SK-N-SH (cell line): ENCODE data around the gene NEIL3. TPM values are rescaled to one million over a fixed set of nuclear protein-coding genes. Genes with fewer than 3 reads are reported as not detected.

Experiments used
- CTCF ChIA-PET: fragments of 300-600, 350-600 bp; formaldehyde crosslinking; extraction: SDS; loops from one replicate; lab custom pipeline; 2021; lab: Yijun Ruan, JAX
- POLR2A ChIA-PET: fragments of 350-600 bp; sonication (Branson Sonifier 250); formaldehyde crosslinking; extraction: SDS; loops from one replicate; lab custom pipeline; 2020; ENCODE audit warnings: antibody characterized with exemption, inconsistent platforms; lab: Yijun Ruan, JAX
- DNase-seq: peaks from one replicate; pipeline ENCODE4 v3.0.0; 2012
- H2AFZ ChIP-seq: fragments of 200-600 bp; sonication (generic); 2 replicates; pipeline ENCODE4 v1.8.1; 2016; ENCODE audit warnings: antibody characterized with exemption, mild to moderate bottlenecking, low read depth
- H3F3A ChIP-seq: fragments of 200-600 bp; sonication (generic); replicated peaks from 2 replicates; pipeline ENCODE3; 2016; ENCODE audit warnings: antibody characterized with exemption, mild to moderate bottlenecking; ENCODE audit not compliant: insufficient read depth
- H3K27ac ChIP-seq, 2 experiments: fragments of 200-500 bp in 1 of 2; fragments of 200-600 bp in 1 of 2; sonication (Bioruptor generic) in 1 of 2; sonication (generic), shearing (Covaris generic) in 1 of 2; 2 replicates each; pipeline versions ENCODE4 v1.5.1 to v1.6.1; 2014 to 2016; ENCODE audit warnings: low read depth in 2 of 2, inconsistent platforms in 1 of 2, low read length in 1 of 2, mild to moderate bottlenecking in 1 of 2, mixed read lengths in 1 of 2
- H3K27me3 ChIP-seq: fragments of 200-600 bp; sonication (generic), shearing (Covaris generic); 2 replicates; pipeline ENCODE4 v1.6.1; 2016; ENCODE audit warnings: mixed run types; ENCODE audit not compliant: insufficient read depth
- H3K36me3 ChIP-seq, 2 experiments: fragments of 200-500 bp in 1 of 2; fragments of 200-600 bp in 1 of 2; sonication (Bioruptor generic) in 1 of 2; sonication (generic) in 1 of 2; replicated peaks in 1 of 2; 2 replicates each; pipeline versions ENCODE3 to v1.5.1; 2014 to 2016; ENCODE audit warnings: low read length in 1 of 2, mild to moderate bottlenecking in 1 of 2; ENCODE audit not compliant: insufficient read depth in 2 of 2, control insufficient read depth in 1 of 2
- H3K4me1 ChIP-seq, 2 experiments: fragments of 200-500 bp in 1 of 2; fragments of 200-600 bp in 1 of 2; sonication (Bioruptor generic) in 1 of 2; sonication (generic), shearing (Covaris generic) in 1 of 2; 2 replicates each; pipeline versions ENCODE4 v1.5.1 to v1.6.1; 2014 to 2016; ENCODE audit warnings: low read depth in 1 of 2, low read length in 1 of 2, mixed run types in 1 of 2; ENCODE audit not compliant: insufficient read depth in 2 of 2, control insufficient read depth in 1 of 2
- H3K4me2 ChIP-seq: fragments of 200-600 bp; sonication (generic), shearing (Covaris generic); 2 replicates; pipeline ENCODE4 v1.6.1; 2017; ENCODE audit warnings: mixed run types
- H3K4me3 ChIP-seq, 2 experiments: fragments of 200-500 bp in 1 of 2; fragments of 200-600 bp in 1 of 2; sonication (Bioruptor generic) in 1 of 2; sonication (generic), shearing (Covaris generic) in 1 of 2; 2 replicates each; pipeline versions ENCODE4 v1.5.1 to v1.8.1; 2014 to 2016; ENCODE audit warnings: low read depth in 2 of 2, inconsistent platforms in 1 of 2, low read length in 1 of 2, mild to moderate bottlenecking in 1 of 2, mixed read lengths in 1 of 2, moderate library complexity in 1 of 2
- H3K79me2 ChIP-seq: fragments of 200-600 bp; sonication (generic); 2 replicates; pipeline ENCODE4 v1.8.1; 2017; ENCODE audit warnings: mild to moderate bottlenecking; ENCODE audit not compliant: insufficient read depth
- H3K9ac ChIP-seq: fragments of 200-600 bp; sonication (generic); 2 replicates; pipeline ENCODE4 v1.6.1; 2017; ENCODE audit warnings: mixed run types
- H3K9me2 ChIP-seq: fragments of 200-600 bp; sonication (generic); 2 replicates; pipeline ENCODE4 v1.6.1; 2017; ENCODE audit warnings: mixed run types
- H3K9me3 ChIP-seq: fragments of 200-600 bp; sonication (generic); 2 replicates; pipeline ENCODE4 v1.6.1; 2017; ENCODE audit warnings: mixed run types, mild to moderate bottlenecking, moderate library complexity
- H4K20me1 ChIP-seq: fragments of 200-600 bp; sonication (generic); 2 replicates; pipeline ENCODE4 v1.6.1; 2017; ENCODE audit warnings: mild to moderate bottlenecking, mixed run types; ENCODE audit not compliant: insufficient read depth
- CHD2 ChIP-seq: fragments of 150-350 bp; IDR thresholded peaks from 2 replicates; pipeline ENCODE4 v1.6.1; 2018; ENCODE audit warnings: low read length; ENCODE audit not compliant: partially characterized antibody
- CTCF ChIP-seq: fragments of 200-600 bp; sonication (generic); IDR thresholded peaks from 2 replicates; pipeline ENCODE4 v1.6.1; 2017; ENCODE audit warnings: antibody characterized with exemption, mild to moderate bottlenecking, moderate library complexity
- FOXJ3 ChIP-seq: sonication (generic); formaldehyde crosslinking; IDR thresholded peaks from 2 replicates; pipeline ENCODE4 v1.5.1; 2020; ENCODE audit warnings: mild to moderate bottlenecking, missing genetic modification reagents
- FOXM1 ChIP-seq: IDR thresholded peaks from 2 replicates; pipeline ENCODE4 v1.4.0; 2012; ENCODE audit warnings: low read depth, mild to moderate bottlenecking
- GABPA ChIP-seq: IDR thresholded peaks from 2 replicates; pipeline ENCODE4 v1.4.0; 2012; ENCODE audit warnings: low read depth, mild to moderate bottlenecking
- GATA2 ChIP-seq: sonication (generic); formaldehyde crosslinking; IDR thresholded peaks from 2 replicates; pipeline ENCODE4 v1.5.0; 2020; ENCODE audit warnings: mild to moderate bottlenecking, missing genetic modification reagents
- IRF3 ChIP-seq: fragments of 150-350 bp; IDR thresholded peaks from 2 replicates; pipeline ENCODE4 v1.6.1; 2016; ENCODE audit warnings: mild to moderate bottlenecking, low read depth, low read length
- MEF2A ChIP-seq: IDR thresholded peaks from 2 replicates; pipeline ENCODE4 v1.4.0; 2012; ENCODE audit warnings: low read depth, borderline replicate concordance
- MXI1 ChIP-seq: IDR thresholded peaks from 2 replicates; pipeline ENCODE4 v1.6.1; 2012; ENCODE audit warnings: mild to moderate bottlenecking, low read depth, low read length, improper control_type of control experiment
- NRF1 ChIP-seq: IDR thresholded peaks from 2 replicates; pipeline ENCODE4 v1.6.1; 2012; ENCODE audit warnings: low read depth, mild to moderate bottlenecking, low read length
- PBX3 ChIP-seq: IDR thresholded peaks from 2 replicates; pipeline ENCODE4; 2012
- RAD21 ChIP-seq: IDR thresholded peaks from 2 replicates; pipeline ENCODE4 v1.6.1; 2012; ENCODE audit warnings: mild to moderate bottlenecking, low read length
- REST ChIP-seq: IDR thresholded peaks from 2 replicates; pipeline ENCODE4 v1.6.1; 2012; ENCODE audit warnings: mild to moderate bottlenecking, low read depth, low read length, moderate library complexity
- RFX5 ChIP-seq: IDR thresholded peaks from 2 replicates; pipeline ENCODE4 v1.6.1; 2012; ENCODE audit warnings: mild to moderate bottlenecking, improper control_type of control experiment, low read length
- RXRA ChIP-seq: IDR thresholded peaks from 2 replicates; pipeline ENCODE4 v1.4.0; 2012; ENCODE audit warnings: low read depth, mild to moderate bottlenecking, borderline replicate concordance
- SIN3A ChIP-seq: IDR thresholded peaks from 2 replicates; pipeline ENCODE4 v1.6.1; 2012; ENCODE audit warnings: low read depth, mild to moderate bottlenecking, low read length, moderate library complexity, borderline replicate concordance
- SMC3 ChIP-seq: IDR thresholded peaks from 2 replicates; pipeline ENCODE4 v1.6.1; 2012; ENCODE audit warnings: low read depth, low read length, improper control_type of control experiment
- TEAD4 ChIP-seq: IDR thresholded peaks from 2 replicates; pipeline ENCODE4 v1.4.0; 2012; ENCODE audit warnings: mild to moderate bottlenecking, borderline replicate concordance; ENCODE audit not compliant: insufficient read depth
- WGBS: methylation state at CpG from one replicate; pipeline ENCODE4 v1.1.6; 2017; ENCODE audit warnings: low lambda C conversion rate; 5-methylcytosine and 5-hydroxymethylcytosine counted together
- polyA plus RNA-seq, 3 experiments: library from polyadenylated mRNA; depleted of rRNA; stranded (reverse); fragments of >200 nt; gene quantifications; 2 replicates each; pipeline ENCODE4 v1.2.3, GENCODE V29; 2012

NEIL3 gene
- polyA plus RNA-seq, 1 of the 3 experiments (the other 2 are of a cell fraction), result 3.6 TPM

- 92% methylated on average over 5 of the region's 5 CpGs for WGBS
- no peaks in the 10 kb centered on the region for H3K27me3 ChIP-seq
- H3K9me3 ChIP-seq, result no peaks in the 10 kb centered on the region
- no peak overlapping the region for H3K9ac ChIP-seq
- H3K36me3 ChIP-seq, result no peaks in the 10 kb centered on the region
- no peaks in the 10 kb centered on the region for H4K20me1 ChIP-seq
- no peak overlapping the region for H3K27ac ChIP-seq
- no peak for TF ChIP-seq RFX5
- TF ChIP-seq SIN3A, result no peak
- no peak for TF ChIP-seq IRF3
- no peak for TF ChIP-seq RAD21
- no peak for TF ChIP-seq PBX3
- no peak for TF ChIP-seq CTCF
- no peak for TF ChIP-seq REST
- no peak for TF ChIP-seq RXRA
- no peak for TF ChIP-seq CHD2
- TF ChIP-seq FOXJ3 (CRISPR knock-in tag), result no peak
- no peak for TF ChIP-seq MEF2A
- no peak for TF ChIP-seq FOXM1
- no peak for TF ChIP-seq SMC3
- TF ChIP-seq GATA2, result no peak
- TF ChIP-seq NRF1, result no peak
- TF ChIP-seq TEAD4, result no peak
- no peak for TF ChIP-seq GABPA
- TF ChIP-seq MXI1, result no peak
- TF ChIP-seq, all 33 proteins: peak for 0
- no peaks in the 10 kb centered on the region for H3K79me2 ChIP-seq
- H3K4me3 ChIP-seq, result no peak overlapping the region
- DNase-seq, result no peak
- no peaks in the 10 kb centered on the region for H3K9me2 ChIP-seq
- H3K4me1 ChIP-seq, result no peaks in the 10 kb centered on the region
- H3K4me2 ChIP-seq, result no peak overlapping the region
- POLR2A ChIA-PET, result interaction anchor here (1.6 kb wide), 1 partner anchor 67 kb away, joined by 5 read pairs; the partner anchor contains the start of gene AGA
- no peaks in the 10 kb centered on the region for H3F3A ChIP-seq
- no peak overlapping the region for H2AFZ ChIP-seq
- CTCF ChIA-PET, result interaction anchor here (0.7 to 1.6 kb wide), 3 partner anchors 76 to 328 kb away, joined by 3 read pairs; no protein-coding TSS in a partner anchor
Measured at GRCh38 chr4:177374966-177375365, 65.3 kb downstream of the NEIL3 start.
